NCI-H1694 treated with DMSO at 0.1 percent for 48 hours (cell line): ENCODE data around the gene PRR11.
"Not testable (repeated sequence)": the region's sequence is repeated elsewhere in the genome, so short reads cannot be mapped to it uniquely, and the experiment has no call there.

Source experiments
- DNase-seq: peaks from one replicate; lab custom pipeline; 2025; lab: John Stamatoyannopoulos, UW

The PRR11 gene

DNA sequence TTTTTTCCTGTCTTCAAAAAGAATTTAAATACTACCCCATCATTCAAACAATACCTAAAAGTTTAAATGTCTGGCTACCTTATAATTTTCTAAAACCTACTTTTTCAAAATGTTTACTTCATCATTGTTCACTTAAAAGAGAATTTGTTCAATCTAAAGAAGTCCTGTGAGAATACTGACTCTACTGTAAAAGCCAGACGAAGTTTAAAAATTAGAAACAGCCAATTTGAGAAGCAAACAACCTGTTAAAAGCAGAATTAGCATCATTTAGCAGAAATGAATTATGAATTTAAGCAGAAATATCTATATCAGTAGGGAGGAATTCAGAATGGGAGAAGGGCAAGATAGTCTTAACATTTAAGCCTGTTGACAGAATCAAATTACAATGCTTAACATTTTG is 2.6 kb upstream of the PRR11 start:
- DNase-seq: no peak

DNA sequence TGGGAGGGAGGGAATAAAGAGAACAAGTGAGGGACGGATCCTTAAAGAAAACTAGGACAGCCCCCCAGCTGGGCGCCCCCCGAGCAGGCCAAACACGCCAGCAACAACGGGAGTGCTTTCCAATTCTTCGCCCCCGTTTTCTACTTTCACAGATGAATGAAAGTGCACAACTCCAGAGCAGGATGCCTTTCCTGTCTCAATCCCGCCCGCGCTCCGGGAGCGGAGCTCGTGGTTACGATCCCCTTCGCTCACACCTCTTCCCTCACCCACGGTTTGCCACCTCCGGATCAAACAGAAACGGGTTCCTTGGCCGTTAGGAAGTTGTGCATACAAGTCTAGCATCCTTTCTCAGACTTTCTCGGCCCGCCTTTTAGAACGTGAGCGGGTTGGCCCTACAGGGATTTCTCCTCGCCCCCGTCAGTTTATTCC is 1.2 kb upstream of the PRR11 start:
- DNase-seq: no peak

DNA sequence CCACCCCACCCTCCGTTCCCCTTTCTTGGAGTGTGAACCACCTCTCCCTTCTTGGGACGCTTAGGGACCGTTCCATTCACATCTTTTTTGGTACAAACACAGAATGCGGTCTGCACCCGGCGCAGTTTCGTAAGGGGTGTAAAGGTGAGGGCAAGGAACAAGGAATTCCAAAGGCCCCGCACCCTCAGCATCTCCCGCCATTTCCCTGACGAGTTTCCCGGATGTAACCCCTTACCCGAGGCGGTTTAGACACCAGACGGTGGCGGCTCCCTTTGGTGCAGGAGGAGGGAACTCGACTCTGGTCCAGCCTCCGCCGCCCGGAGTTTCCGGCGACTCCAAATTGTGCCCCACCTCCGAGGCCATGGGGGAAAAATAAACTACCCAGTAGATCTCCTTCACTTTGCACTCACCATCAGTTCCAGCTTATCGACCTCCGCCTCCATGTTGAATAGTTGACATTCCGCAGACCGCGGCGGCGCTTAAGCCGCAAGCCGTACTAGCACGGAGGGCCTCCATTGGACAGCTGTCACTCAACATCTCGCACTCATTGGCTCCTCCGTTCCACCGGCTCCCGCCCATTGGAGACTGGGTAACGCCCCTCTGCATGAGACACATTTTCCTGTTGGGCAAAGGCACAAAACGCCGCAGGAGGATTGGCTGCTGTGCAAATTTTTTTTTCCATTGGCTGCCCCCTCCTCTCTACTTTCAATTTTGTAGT is 666 bp upstream of the PRR11 start, which contains the start of gene SKA2:
TSS of gene SKA2 (minus strand) at position 466 of the 718 bp plus-strand sequence. CDS start at position 443, 23 bp downstream.
- peak; percentile 100 for DNase-seq

DNA sequence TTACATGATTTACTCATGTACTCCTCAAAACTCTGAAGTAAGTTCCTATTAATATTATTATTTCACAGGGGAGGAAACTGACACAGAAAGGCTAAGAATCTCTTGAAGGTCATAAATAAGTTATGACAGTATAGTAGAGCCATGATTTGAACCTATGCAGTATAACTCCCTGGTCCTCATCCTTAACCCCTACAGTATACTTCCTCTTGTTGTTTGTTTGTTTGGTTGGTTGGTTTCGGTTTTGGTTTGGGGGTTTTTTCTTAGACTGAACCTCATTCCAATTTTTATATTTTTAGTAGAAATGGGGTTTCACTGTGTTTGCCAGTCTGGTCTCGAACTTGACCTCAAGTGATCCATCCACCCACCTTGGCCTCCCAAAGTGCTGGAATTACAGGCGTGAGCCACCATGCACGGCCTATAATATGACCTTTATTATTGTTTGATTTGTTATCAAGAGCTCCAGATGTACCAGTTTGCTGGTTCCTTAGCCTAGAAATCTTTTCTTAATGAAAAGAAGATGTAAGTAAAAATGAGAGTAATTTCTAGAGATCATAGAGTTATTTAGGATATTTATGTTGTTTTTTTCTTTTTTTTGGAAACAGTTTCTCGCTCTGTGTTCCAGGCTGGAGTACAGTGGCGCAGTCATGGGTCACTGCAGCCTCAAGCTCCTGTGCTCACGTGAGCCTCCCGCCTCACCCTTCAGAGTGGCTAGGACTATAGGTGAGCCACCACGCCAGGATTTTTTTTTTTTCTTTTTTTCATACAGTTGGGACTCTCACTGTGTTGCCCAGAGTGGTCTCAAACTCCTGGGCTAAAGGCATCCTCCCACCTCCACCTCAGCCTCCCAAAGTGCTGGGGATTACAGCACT is 4.8 kb downstream of the PRR11 start:
- DNase-seq: no peak

DNA sequence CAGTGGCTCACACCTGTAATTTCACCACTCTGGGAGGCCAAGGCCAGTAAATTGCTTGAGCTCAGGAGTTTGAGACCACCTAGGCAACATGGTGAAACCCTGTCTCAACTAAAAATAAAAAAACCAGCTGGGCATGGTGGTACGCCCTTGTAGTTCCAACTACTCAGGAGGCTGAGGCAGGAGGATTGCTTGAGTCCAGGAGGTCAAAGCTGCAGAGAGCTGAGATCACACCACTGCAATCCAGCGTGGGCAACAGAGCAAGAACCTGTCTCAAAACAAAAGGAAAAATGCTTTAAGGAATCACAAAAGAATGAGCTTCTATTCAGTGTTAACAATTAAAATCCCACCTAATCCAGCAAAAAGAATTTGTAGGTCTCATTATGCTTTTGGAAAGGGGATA is 5.9 kb downstream of the PRR11 start:
- no peak for DNase-seq

DNA sequence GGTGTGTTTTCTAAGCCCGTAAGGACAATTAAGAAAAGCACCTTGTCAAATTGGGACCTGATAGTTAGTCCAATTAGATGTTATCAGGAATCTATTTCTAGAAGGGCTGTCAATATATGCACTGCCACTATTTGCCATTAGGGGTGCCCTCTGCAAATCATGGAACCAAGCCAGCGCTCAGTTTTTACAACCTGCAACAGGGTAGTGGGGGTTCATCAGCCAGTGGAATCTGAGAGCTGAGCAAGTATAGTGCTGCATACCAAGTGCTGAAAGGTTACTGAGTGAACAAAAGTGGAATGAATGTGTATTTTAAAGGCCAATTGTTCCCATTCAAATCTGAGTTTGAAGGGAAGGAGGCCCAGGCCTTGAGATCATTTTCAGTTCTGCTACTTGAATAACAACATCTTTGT is 10.4 kb downstream of the PRR11 start:
- DNase-seq: peak; percentile 53

DNA sequence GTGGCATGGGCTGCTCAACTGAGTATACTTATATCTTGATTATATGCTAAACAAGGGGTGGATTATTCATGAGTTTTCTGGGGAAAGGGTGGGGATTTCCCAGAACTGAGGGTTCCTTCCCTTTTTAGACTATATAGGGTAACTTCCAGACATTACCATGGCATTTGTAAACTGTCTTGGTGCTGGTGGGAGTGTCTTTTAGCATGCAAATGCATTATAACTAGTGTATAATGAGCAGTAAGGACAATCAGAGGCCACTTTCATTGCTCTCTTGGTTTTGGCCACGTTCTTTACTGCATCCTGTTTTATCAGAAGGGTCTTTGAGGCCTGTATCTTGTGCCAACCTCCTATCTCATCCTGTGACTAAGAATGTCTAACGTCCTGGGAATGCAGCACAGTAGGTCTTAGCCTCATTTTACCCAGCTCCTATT is 12.0 kb downstream of the PRR11 start:
- no peak for DNase-seq

DNA sequence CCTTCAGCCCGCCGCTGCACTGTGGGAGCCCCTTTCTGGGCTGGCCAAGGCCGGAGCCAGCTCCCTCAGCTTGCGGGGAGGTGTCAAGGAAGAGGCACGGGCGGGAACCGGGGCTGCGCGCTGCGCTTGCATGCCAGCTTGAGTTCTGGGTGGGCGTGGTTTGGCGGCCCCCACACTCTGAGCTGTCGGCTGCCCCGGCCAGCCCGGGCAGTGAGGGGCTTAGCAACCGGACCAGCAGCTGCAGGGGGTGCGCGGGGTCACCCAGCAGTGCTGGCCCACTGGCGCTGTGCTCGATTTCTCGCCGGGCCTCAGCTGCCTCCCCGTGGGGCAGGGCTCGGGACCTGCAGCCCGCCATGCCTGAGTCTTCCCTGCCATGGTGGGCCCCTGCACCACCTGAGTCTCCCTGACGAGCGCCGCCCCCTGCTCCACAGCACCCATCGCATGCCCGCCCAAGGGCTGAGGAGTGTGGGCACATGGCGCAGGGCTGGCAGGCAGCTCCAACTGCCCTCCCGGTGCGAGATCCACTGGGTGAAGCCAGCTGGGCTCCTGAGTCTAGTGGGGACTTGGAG is 17.0 kb downstream of the PRR11 start:
- DNase-seq: no peak

DNA sequence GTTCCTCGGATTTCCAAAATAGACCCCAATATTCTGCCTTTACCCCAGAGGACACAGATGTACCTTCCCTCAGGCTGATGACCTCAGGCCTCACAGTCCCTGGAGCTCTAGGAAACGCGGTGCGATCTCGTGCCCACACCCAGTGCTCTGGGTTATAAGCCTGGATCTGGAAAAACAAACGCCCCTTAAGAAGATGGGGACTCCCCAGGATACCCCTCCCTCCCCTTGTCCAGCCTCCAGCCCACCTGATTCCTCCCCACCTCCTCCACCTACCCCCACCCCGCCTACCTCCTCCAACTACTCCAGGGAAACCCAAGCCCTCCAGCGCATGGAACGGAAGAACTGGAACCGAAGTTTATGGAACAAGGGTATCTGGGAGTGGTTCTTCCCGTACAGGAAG is 19.1 kb downstream of the PRR11 start:
- DNase-seq: no peak

DNA sequence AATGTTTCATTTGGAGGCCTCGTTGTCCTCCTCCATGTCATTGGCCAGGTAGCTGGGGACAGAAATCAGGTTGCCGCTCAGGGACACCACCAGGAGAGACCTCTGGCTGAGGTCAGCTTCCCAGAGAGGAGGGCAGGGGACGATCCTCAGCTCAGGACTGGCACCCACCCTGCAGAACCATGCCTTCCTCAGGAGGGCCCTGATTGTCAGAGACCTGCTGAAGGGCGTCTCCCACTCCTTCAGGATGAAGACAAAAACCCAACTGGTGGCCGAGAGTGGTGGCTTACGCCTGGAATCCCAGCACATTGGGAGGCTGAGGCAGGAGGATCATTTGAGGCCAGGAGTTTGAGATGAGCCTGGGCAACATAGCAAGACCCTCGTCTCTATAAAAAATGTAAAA is 19.5 kb downstream of the PRR11 start:
- no peak for DNase-seq

DNA sequence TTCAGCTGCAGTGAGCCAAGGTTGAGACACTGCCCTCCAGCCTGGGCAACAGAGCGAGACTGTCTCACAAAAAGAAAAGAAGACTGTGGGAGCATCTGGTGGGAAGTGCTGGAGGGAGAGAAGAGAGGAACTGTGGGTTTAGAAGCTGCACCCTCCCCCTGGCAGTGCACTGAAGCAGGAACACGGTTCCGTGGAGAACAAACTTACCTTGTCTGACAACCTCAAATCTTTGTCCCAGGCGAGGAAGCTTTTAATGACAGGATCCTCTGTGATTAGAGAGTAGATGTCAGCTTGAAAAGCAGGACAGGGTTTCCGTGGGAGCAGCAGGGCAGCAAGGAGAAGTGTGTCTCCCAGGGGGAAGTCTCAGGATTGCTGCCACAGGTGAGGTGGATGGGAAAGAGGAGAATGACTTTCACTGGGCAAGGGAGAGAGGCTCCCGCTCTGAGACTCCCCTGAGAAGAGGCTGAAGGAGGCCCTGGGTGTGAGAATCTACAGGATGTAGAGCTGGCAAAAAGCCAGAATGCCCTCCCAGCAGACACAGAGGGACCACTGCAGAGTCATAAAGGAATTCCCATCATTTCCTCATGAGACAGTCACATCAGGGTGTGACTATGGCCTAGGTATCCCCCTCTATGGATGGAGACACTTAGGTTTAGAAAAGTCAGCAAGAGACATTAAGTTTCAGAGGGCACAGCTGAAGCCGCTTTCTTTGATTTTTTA is 22.9 kb downstream of the PRR11 start:
- no peak for DNase-seq

DNA sequence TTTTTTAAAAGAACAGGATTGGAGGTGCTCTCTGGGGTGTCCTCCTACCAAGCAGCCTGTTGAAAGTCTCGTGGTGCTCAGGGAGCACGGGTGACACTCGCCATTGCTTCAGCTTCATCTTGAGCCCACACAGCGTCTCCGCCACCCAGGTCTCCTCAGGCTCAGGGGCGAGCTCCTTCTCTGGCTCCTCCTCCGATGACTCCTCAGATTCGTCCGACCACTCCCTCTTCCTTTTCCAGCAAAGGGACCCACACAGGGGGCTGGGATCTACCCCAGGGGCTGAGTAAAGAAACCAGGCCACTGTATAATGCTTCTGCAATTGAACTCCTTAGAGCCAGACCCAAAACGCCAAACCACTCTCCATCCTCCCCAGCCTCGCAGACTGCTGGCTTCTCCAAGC is 24.1 kb downstream of the PRR11 start:
- not testable (repeated sequence) for DNase-seq

DNA sequence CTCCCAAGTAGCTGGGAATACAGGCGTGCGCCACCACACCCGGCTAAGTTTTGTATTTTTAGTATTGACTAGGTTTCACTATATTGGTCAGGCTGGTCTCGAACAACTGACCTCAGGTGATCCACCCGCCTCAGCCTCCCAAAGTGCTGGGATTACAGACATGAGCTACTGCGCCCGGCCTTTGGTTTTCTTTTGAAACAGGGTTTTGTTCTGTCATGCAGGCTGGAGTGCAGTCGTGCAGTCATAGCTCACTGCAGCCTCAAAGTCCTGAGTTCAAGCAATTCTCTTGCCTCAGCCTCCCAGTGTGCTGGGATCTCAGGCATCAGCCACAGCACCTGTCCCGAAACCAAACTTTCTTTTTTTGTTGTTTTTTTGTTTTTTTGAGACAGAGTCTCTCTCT is 25.1 kb downstream of the PRR11 start:
- no peak for DNase-seq

DNA sequence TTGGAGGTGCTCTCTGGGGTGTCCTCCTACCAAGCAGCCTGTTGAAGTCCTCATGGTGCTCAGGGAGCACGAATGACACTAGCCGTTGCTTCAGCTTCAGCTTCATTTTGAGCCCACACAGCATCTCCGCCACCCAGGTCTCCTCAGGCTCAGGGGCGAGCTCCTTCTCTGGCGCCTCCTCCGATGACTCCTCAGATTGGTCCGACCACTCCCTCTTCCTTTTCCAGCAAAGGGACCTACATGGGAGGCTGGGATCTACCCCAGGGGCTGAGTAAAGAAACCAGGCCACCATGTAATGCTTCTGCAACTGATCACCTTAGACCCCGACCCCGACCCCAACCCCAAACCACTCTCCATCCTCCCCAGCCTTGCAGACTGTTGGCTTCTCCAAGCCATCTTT is 25.9 kb downstream of the PRR11 start:
- DNase-seq: no peak

DNA sequence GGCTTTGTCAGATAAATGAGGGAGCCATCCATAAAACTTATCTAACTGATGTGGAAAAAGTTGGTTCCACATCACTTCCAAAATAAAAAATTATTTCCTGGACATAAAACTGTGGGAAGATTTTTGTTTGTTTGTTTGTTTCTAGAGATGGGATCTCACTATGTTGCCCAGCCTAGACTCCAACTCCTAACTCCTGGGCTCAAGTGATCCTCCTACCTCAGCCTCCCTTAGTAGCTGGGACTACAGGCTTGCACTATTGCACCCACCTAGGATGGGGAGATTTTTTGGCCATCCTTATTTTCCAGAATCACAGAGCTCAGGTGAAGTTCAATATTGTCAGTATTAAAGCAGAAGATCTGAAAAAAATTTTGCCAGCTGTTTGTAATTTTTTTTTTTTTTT is 30.5 kb downstream of the PRR11 start:
- no peak for DNase-seq

DNA sequence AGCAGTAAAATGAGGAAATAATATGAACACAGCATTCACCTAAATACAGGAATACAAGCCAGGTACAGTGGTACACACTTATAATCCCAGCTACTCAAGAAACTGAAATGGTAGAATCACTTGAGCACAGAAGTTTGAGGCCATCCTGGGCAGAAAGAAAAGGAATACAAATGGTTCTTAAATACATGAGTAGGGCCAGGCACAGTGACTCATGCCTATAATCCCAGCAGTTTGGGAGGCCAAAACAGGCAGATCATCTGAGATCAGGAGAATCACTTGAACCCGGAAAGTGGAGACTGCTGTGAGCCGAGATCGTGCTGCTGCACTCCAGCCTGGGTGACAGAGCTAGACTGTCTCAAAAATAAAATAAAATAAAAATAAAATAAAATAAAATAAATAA is 31.3 kb downstream of the PRR11 start:
- no peak for DNase-seq

DNA sequence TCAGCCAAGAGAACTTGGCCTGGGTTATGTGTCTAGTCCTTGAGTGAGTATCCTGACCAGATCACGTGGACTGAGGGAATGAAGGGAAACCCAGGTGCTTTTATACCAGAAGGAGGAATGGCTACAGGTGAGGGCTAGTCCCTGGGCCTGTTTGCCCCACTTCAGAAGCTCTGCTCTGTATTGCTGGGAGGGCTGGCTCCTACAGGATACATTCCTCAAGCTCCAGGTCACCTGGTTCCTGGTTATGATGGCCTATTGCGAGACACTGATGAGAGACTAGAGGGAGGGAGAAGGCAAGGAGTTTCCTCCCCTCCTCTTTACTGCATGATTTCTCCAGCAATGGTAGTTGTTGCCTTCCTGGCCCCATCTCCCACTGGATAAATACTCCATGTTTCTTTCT is 35.3 kb downstream of the PRR11 start:
- DNase-seq: no peak

DNA sequence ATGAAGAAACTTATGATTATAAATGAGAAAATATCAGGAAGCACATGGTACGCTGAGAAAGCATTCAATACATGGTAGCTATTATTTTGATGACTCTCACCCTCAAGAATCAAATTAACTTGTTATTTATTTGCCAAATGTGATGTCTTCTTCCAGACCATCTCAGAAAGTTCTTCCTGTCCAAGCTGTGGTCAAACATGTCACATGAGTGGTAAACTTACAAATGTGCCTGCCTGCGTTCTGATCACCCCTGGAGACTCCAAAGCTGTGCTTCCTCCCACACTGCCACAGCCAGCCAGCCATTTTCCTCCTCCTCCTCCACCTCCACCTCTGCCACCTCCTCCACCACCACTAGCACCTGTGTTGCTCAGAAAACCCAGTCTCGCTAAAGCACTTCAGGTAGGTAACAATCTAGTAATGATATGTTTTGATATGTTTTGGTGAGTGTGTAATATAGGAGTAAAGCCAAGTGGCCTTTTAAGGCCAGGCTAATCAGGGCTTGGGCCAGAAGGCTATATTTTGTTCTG is 37.9 kb downstream of the PRR11 start:
- DNase-seq: no peak

DNA sequence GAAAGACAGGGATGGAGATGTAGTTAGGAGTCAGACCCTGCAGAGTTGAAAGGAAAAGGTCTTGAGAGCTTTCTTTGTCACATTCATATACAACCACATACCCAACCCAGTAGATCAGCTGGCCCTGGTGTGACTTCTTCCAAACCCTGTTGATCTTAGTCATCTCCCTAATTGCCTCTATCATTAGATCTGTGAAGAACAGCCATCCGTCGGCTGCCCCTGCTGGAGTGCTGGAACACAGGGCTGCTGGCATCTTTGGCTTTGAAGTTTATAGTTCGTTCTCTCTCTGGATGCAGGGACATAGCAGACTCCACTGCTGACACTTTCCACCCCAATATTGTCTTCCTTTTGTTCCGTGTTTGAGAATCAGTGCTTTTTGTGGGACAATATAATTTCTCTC is 43.9 kb downstream of the PRR11 start:
- no peak for DNase-seq

DNA sequence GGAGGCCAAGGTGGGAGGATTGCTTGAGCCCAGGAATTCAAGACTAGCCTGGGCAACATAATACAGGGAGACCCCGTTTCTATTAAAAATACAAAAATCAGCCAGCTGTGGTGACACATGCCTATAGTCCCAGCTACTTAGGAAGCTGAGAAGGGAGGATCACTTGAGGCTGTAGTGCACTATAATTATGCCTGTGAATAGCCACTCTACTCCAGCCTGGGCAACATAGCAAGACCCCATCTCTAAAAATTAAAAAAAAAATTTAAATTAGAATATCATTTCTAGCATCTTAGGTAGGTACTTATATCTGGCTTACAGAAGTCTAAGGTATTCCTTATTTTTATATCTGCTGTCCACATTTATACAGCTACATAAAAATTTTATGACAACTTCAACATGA is 46.8 kb downstream of the PRR11 start:
- no peak for DNase-seq

DNA sequence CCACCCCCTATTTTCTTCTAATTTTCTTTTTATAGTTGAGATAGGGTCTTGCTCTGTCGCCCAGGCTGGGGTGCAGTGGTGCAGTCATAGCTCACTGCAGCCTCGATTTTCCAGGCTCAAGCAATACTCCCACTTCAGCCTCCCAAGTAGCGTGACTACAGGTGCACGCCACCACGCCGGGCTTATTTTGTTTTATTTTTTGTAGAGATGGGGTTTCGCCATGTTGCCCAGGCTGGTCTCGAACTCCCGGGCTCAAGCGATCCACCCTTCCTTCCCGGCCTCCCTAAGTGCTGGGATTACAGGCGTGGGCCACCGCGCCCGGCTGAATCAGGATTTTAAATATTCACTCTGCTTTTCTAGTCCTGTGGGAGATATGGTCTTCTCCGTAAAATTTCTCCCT is 63.8 kb downstream of the PRR11 start:
- DNase-seq: no peak

DNA sequence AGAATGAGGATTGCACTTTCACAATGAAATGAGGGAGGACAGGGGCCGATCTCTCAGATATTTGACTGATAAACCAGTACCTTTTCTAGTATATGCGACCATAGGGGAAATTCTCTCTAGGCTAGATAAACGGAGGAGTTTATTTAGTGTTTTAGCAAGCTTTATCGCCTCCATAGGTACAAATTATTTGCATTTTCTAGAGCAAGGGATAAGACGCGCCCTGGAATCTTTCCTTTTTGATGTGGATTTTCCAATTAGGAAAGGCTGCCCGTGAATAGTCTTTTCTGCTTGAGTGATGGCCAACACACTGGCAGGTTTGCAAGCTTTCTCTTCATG is 64.4 kb downstream of the PRR11 start:
- DNase-seq: no peak
